Measurements from ENCODE around the gene PXDN.
"Not testable (repeated sequence)": the region's sequence is repeated elsewhere in the genome, so short reads cannot be mapped to it uniquely, and the experiment has no call there.

PXDN gene

GRCh38 chr2:1704631-1705556 is 39.4 kb downstream of the PXDN start:
- DNase-seq (ENCODE audit: low spot score): no peak

GRCh38 chr2:1702186-1702565 is 42.1 kb downstream of the PXDN start:
- DNase-seq (ENCODE audit: low spot score): no peak

GRCh38 chr2:1701556-1702185 is 42.6 kb downstream of the PXDN start:
- no peak for DNase-seq (ENCODE audit: low spot score)

GRCh38 chr2:1701020-1701419 is 43.3 kb downstream of the PXDN start:
- no peak for DNase-seq (ENCODE audit: low spot score)

- DNase-seq (ENCODE audit: low spot score): not testable (repeated sequence)
Observed at GRCh38 chr2:1700427-1700826, 43.9 kb downstream of the PXDN start.

GRCh38 chr2:1698188-1698945 is 45.9 kb downstream of the PXDN start:
- DNase-seq (ENCODE audit: low spot score): no peak

- DNase-seq (ENCODE audit: low spot score): no peak
Observed at GRCh38 chr2:1697601-1698000, 46.7 kb downstream of the PXDN start.

- no peak for DNase-seq (ENCODE audit: low spot score)
Observed at GRCh38 chr2:1696472-1696871, 47.8 kb downstream of the PXDN start.

GRCh38 chr2:1694371-1695271 is 49.7 kb downstream of the PXDN start:
- DNase-seq (ENCODE audit: low spot score): no peak

- DNase-seq (ENCODE audit: low spot score): no peak
Observed at GRCh38 chr2:1693723-1694122, 50.6 kb downstream of the PXDN start.

GRCh38 chr2:1692342-1692741 is 52.0 kb downstream of the PXDN start:
- DNase-seq (ENCODE audit: low spot score): no peak

- DNase-seq (ENCODE audit: low spot score): no peak
Observed at GRCh38 chr2:1691366-1691765, 52.9 kb downstream of the PXDN start.

GRCh38 chr2:1690056-1690775 is 54.1 kb downstream of the PXDN start:
- no peak for DNase-seq (ENCODE audit: low spot score)

- DNase-seq (ENCODE audit: low spot score): no peak
Observed at GRCh38 chr2:1688859-1689258, 55.5 kb downstream of the PXDN start.

- DNase-seq (ENCODE audit: low spot score): no peak
Observed at GRCh38 chr2:1688161-1688560, 56.2 kb downstream of the PXDN start.

GRCh38 chr2:1687254-1687653 is 57.1 kb downstream of the PXDN start:
- DNase-seq (ENCODE audit: low spot score): no peak

GRCh38 chr2:1686784-1687105 is 57.6 kb downstream of the PXDN start:
- DNase-seq (ENCODE audit: low spot score): no peak

- no peak for DNase-seq (ENCODE audit: low spot score)
Observed at GRCh38 chr2:1685957-1686783, 58.1 kb downstream of the PXDN start.

- DNase-seq (ENCODE audit: low spot score): no peak
Observed at GRCh38 chr2:1685078-1685956, 59.0 kb downstream of the PXDN start.

All from germinal center (tissue), 1 donor.